IMR-90 (cell line): ENCODE measurements around the gene LRCH3. TPM values are rescaled to one million over a fixed set of nuclear protein-coding genes. Genes with fewer than 3 reads are reported as not detected.

ENCODE experiments used
- ATAC-seq: fragments of 200-7000 bp; cut with Tn5 transposase; 2 replicates; pipeline ENCODE4 v1.9.1; 2020; ENCODE audit warnings: low read depth, mild to moderate bottlenecking, moderate library complexity
- BruUV-seq: library from RNA; stranded (reverse); fragments of 400-500 nt; replicated peaks from 2 replicates; lab custom pipeline; 2021; lab: Mats Ljungman, UMichigan
- CTCF ChIA-PET: fragments of 300-600 bp; formaldehyde crosslinking; extraction: SDS; loops from one replicate; lab custom pipeline; 2021; ENCODE audit warnings: antibody characterized with exemption; lab: Yijun Ruan, JAX
- POLR2A ChIA-PET: fragments of 300-600 bp; sonication (Branson Sonifier 250); formaldehyde crosslinking; loops from one replicate; lab custom pipeline; 2022; ENCODE audit warnings: antibody characterized with exemption; ENCODE audit not compliant: unreplicated experiment; lab: Charles Lee
- DNase-seq: peaks from one replicate; pipeline ENCODE4 v3.0.0; 2013
- H2AFZ ChIP-seq: replicated peaks from 2 replicates; pipeline ENCODE3; 2013; ENCODE audit warnings: low read length, mild to moderate bottlenecking; ENCODE audit not compliant: poor library complexity
- H2AK5ac ChIP-seq: 2 replicates; pipeline ENCODE4 v1.6.1; 2013; ENCODE audit warnings: low read depth, low read length, inconsistent platforms
- H2AK9ac ChIP-seq: replicated peaks from 2 replicates; pipeline ENCODE3; 2013; ENCODE audit warnings: mild to moderate bottlenecking, low read depth, low read length, moderate library complexity; ENCODE audit not compliant: poor library complexity
- H2BK120ac ChIP-seq: 2 replicates; pipeline ENCODE4 v1.6.1; 2013; ENCODE audit warnings: low read depth, low read length, inconsistent platforms
- H2BK15ac ChIP-seq: 3 replicates; pipeline ENCODE4 v1.6.1; 2013; ENCODE audit warnings: low read depth, low read length, inconsistent platforms
- H2BK20ac ChIP-seq: 2 replicates; pipeline ENCODE4 v1.6.1; 2013; ENCODE audit warnings: low read depth, mild to moderate bottlenecking, inconsistent platforms, low read length, moderate library complexity
- H2BK5ac ChIP-seq: 2 replicates; pipeline ENCODE4 v1.6.1; 2013; ENCODE audit warnings: mild to moderate bottlenecking, low read depth, low read length, inconsistent platforms; ENCODE audit not compliant: poor library complexity, severe bottlenecking
- H3K14ac ChIP-seq: replicated peaks from 2 replicates; pipeline ENCODE4 v1.6.1; 2013; ENCODE audit warnings: low read depth, low read length, inconsistent platforms
- H3K18ac ChIP-seq: 2 replicates; pipeline ENCODE4 v1.6.1; 2013; ENCODE audit warnings: low read depth, low read length, control low read depth
- H3K23ac ChIP-seq: 2 replicates; pipeline ENCODE4 v1.6.1; 2013; ENCODE audit warnings: low read depth, low read length, inconsistent platforms
- H3K27ac ChIP-seq: 2 replicates; pipeline ENCODE4 v1.5.1; 2013; ENCODE audit warnings: mild to moderate bottlenecking, control low read depth, low read length; ENCODE audit not compliant: insufficient read depth
- H3K27me3 ChIP-seq: 2 replicates; pipeline ENCODE4 v1.6.1; 2013; ENCODE audit warnings: low read length; ENCODE audit not compliant: control insufficient read depth, insufficient read depth
- H3K36me3 ChIP-seq: 2 replicates; pipeline ENCODE4 v1.6.1; 2013; ENCODE audit warnings: low read length, mixed read lengths; ENCODE audit not compliant: control insufficient read depth, insufficient read depth
- H3K4ac ChIP-seq: 2 replicates; pipeline ENCODE4 v1.6.1; 2013; ENCODE audit warnings: low read depth, low read length, inconsistent platforms
- H3K4me1 ChIP-seq: 2 replicates; pipeline ENCODE4 v1.6.1; 2013; ENCODE audit warnings: low read length, mixed read lengths; ENCODE audit not compliant: control insufficient read depth, insufficient read depth
- H3K4me2 ChIP-seq: 2 replicates; pipeline ENCODE4 v1.6.1; 2013; ENCODE audit warnings: low read depth, mild to moderate bottlenecking, control low read depth, low read length, moderate library complexity
- H3K4me3 ChIP-seq: 2 replicates; pipeline ENCODE4 v1.5.1; 2013; ENCODE audit warnings: low read depth, mild to moderate bottlenecking, control low read depth, low read length, moderate library complexity; ENCODE audit not compliant: insufficient read depth
- H3K56ac ChIP-seq: 2 replicates; pipeline ENCODE4 v1.6.1; 2013; ENCODE audit warnings: low read length, inconsistent platforms; ENCODE audit not compliant: insufficient read depth; ENCODE audit errors: extremely low read depth
- H3K79me1 ChIP-seq, 2 experiments: 2 replicates each; pipeline ENCODE4 v1.6.1; 2013; ENCODE audit warnings: low read length in 2 of 2, inconsistent platforms in 1 of 2, low read depth in 1 of 2
- H3K9ac ChIP-seq: 2 replicates; pipeline ENCODE4 v1.6.1; 2013; ENCODE audit warnings: low read depth, low read length, control low read depth
- H3K9me1 ChIP-seq: 2 replicates; pipeline ENCODE4 v1.6.1; 2013; ENCODE audit warnings: low read length, inconsistent platforms; ENCODE audit not compliant: insufficient read depth
- H3K9me3 ChIP-seq: 2 replicates; pipeline ENCODE4 v1.6.1; 2013; ENCODE audit warnings: low read length; ENCODE audit not compliant: control insufficient read depth, insufficient read depth
- H4K20me1 ChIP-seq: 2 replicates; pipeline ENCODE4 v1.6.1; 2013; ENCODE audit warnings: low read length, inconsistent platforms; ENCODE audit not compliant: insufficient read depth
- H4K5ac ChIP-seq: 2 replicates; pipeline ENCODE4 v1.6.1; 2013; ENCODE audit warnings: mild to moderate bottlenecking, low read depth, low read length, control low read depth
- H4K8ac ChIP-seq, 2 experiments: 2 replicates each; pipeline ENCODE4 v1.6.1; 2013; ENCODE audit warnings: low read depth in 2 of 2, low read length in 2 of 2, control low read depth in 1 of 2, inconsistent platforms in 1 of 2
- H4K91ac ChIP-seq: 2 replicates; pipeline ENCODE4 v1.6.1; 2013; ENCODE audit warnings: low read depth, low read length, inconsistent platforms; ENCODE audit not compliant: insufficient read depth
- BHLHE40 ChIP-seq: fragments of 150-350 bp; IDR thresholded peaks from 2 replicates; pipeline ENCODE4 v1.6.1; 2016; ENCODE audit warnings: mild to moderate bottlenecking, low read depth, low read length
- CEBPB ChIP-seq: IDR thresholded peaks from 2 replicates; pipeline ENCODE4 v1.6.1; 2012; ENCODE audit warnings: low read depth, low read length, improper control_type of control experiment
- CHD1 ChIP-seq: IDR thresholded peaks from 2 replicates; pipeline ENCODE4 v1.6.1; 2012; ENCODE audit warnings: low read depth, low read length, improper control_type of control experiment
- ELK1 ChIP-seq: fragments of 150-350 bp; IDR thresholded peaks from 2 replicates; pipeline ENCODE4 v1.6.1; 2016; ENCODE audit warnings: low read depth, mild to moderate bottlenecking, low read length, moderate library complexity, borderline replicate concordance
- FOS ChIP-seq: fragments of 150-350 bp; IDR thresholded peaks from 2 replicates; pipeline ENCODE4 v1.6.1; 2016; ENCODE audit warnings: low read depth, low read length
- MAFK ChIP-seq: IDR thresholded peaks from 2 replicates; pipeline ENCODE4 v1.6.1; 2012; ENCODE audit warnings: low read depth, low read length, improper control_type of control experiment
- MAZ ChIP-seq: IDR thresholded peaks from 2 replicates; pipeline ENCODE4 v1.6.1; 2012; ENCODE audit warnings: low read depth, mild to moderate bottlenecking, low read length, improper control_type of control experiment, moderate library complexity, borderline replicate concordance
- MXI1 ChIP-seq: IDR thresholded peaks from 2 replicates; pipeline ENCODE4 v1.6.1; 2012; ENCODE audit warnings: low read depth, mild to moderate bottlenecking, low read length, moderate library complexity, borderline replicate concordance
- NFE2L2 ChIP-seq: fragments of 150-350 bp; IDR thresholded peaks from 2 replicates; pipeline ENCODE4 v1.6.1; 2016; ENCODE audit warnings: low read depth, mild to moderate bottlenecking, low read length
- POLR2A ChIP-seq: IDR thresholded peaks from 2 replicates; pipeline ENCODE4 v1.6.1; 2012; ENCODE audit warnings: mild to moderate bottlenecking, low read depth, low read length
- RAD21 ChIP-seq: IDR thresholded peaks from 2 replicates; pipeline ENCODE4 v1.6.1; 2012; ENCODE audit warnings: low read length, improper control_type of control experiment
- RCOR1 ChIP-seq: IDR thresholded peaks from 2 replicates; pipeline ENCODE4 v1.6.1; 2012; ENCODE audit warnings: mild to moderate bottlenecking, low read length, improper control_type of control experiment; ENCODE audit not compliant: insufficient replicate concordance
- RFX5 ChIP-seq: IDR thresholded peaks from 2 replicates; pipeline ENCODE4 v1.8.0; 2012; ENCODE audit warnings: low read depth, mild to moderate bottlenecking, low read length, moderate library complexity
- SMC3 ChIP-seq: fragments of 150-350 bp; IDR thresholded peaks from 2 replicates; pipeline ENCODE4 v1.6.1; 2016; ENCODE audit warnings: low read depth, mild to moderate bottlenecking, antibody characterized with exemption, low read length, moderate library complexity
- WGBS, 2 experiments: methylation state at CpG; one replicate each; pipeline versions ENCODE4 v1.1.5 to v1.1.7; 2013; ENCODE audit warnings: missing lambda C conversion rate in 2 of 2; ENCODE audit not compliant: insufficient read length in 1 of 2; ENCODE audit errors: extremely low coverage in 2 of 2; 5-methylcytosine and 5-hydroxymethylcytosine counted together
- dilution Hi-C: fragments of 300-500 bp; cut with HindIII; formaldehyde crosslinking; loops from one replicate; pipeline ENCODE4 v1.14.3; 2018; ENCODE audit warnings: low sequenced_read_pairs; ENCODE audit not compliant: unreplicated experiment
- in situ Hi-C: fragments of 300-500 bp; cut with MboI; formaldehyde crosslinking; loops from 3 replicates; pipeline ENCODE4 v1.14.3; 2019; ENCODE audit warnings: low sequenced_read_pairs, inconsistent platforms, mixed read lengths
- intact Hi-C: fragments of 100-400 bp; cut with micrococcal nuclease; formaldehyde crosslinking; loops from 2 replicates; pipeline ENCODE4 v1.10.0; 2022
- polyA plus RNA-seq, 3 experiments: library from polyadenylated mRNA; depleted of rRNA; stranded (reverse); fragments of >200 nt; gene quantifications; 2 replicates each; pipeline ENCODE4 v1.2.3, GENCODE V29; 2012; ENCODE audit warnings: low replicate concordance in 1 of 3
- total RNA-seq: library from RNA; depleted of rRNA; stranded (reverse); fragments of >200 nt; gene quantifications from 2 replicates; pipeline ENCODE4 v1.2.3, GENCODE V29; 2012
- TF ChIP-seq, protein P1 (sequence below): conservative IDR thresholded peaks from 2 replicates; pipeline ENCODE4 v1.5.1; 2012; ENCODE audit warnings: mild to moderate bottlenecking, low read depth, low read length, improper control_type of control experiment
- TF ChIP-seq, protein P2 (sequence below): fragments of 150-350 bp; IDR thresholded peaks from 2 replicates; pipeline ENCODE4 v1.6.1; 2017; ENCODE audit warnings: mild to moderate bottlenecking, antibody characterized with exemption, low read length, low read depth

Gene LRCH3
- total and polyA plus RNA-seq, 2 of the 4 experiments (the other 2 are of a cell fraction) = 28.5 to 40.5 TPM

DNA sequence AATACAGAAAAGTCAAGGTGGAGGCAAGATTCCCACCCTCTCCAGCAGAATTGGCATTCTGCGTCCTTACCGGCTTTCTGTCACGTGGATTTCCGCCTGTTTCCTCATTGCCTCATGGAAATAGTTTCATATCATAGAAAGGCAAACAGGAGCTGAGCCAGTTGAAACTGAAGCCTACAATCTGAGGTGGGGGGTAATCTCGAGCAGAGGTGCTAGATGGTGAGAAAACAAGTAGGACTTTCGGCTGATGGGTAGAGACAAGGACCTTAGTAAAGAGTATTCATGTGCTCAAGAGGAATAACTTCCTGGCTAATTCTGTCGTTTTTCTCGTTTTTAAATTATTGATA, 39.9 kb downstream of the LRCH3 start:
- no peak overlapping the region for H2AFZ ChIP-seq
- no peak overlapping the region for H3K4me2 ChIP-seq
- H4K91ac ChIP-seq = no peak overlapping the region
- WGBS, 2 experiments = 83% methylated on average over 1 of the region's 8 CpGs; no CpG with 5 or more reads in 1 of the 2 experiments
- no peak for ATAC-seq
- no peak overlapping the region for H3K14ac ChIP-seq
- no peak overlapping the region for H3K4me3 ChIP-seq
- no peaks in the 10 kb centered on the region; the same call in 1 of the 2 replicates for H3K9me1 ChIP-seq
- no peak overlapping the region for H2BK15ac ChIP-seq
- DNase-seq = no peak
- H2AK9ac ChIP-seq = no peak overlapping the region
- intact Hi-C loops (no loop called here), in situ Hi-C loops (no loop called here), dilution Hi-C loops (no loop called here)
- no peaks in the 10 kb centered on the region for H4K20me1 ChIP-seq
- H3K9ac ChIP-seq = no peak overlapping the region
- peaks cover 32% of the 10 kb centered on the region for H3K36me3 ChIP-seq
- H3K23ac ChIP-seq = no peak overlapping the region
- no peak overlapping the region for H3K18ac ChIP-seq
- peaks cover 15 to 27% of the 10 kb centered on the region in 2 experiments for H3K79me1 ChIP-seq
- ChIA-PET POLR2A (no interaction called here), CTCF (no interaction called here)
- H4K5ac ChIP-seq = no peak overlapping the region
- no peaks in the 10 kb centered on the region for H3K9me3 ChIP-seq
- H2BK5ac ChIP-seq = no peak overlapping the region
- H3K27me3 ChIP-seq = no peaks in the 10 kb centered on the region
- no peak overlapping the region for H3K56ac ChIP-seq
- no peaks in the 10 kb centered on the region for H3K4me1 ChIP-seq
- no peak overlapping the region for H3K27ac ChIP-seq
- no peak overlapping the region for H2BK120ac ChIP-seq
- H2BK20ac ChIP-seq = no peak overlapping the region
- no peak overlapping the region for H2AK5ac ChIP-seq
- no TSS peak for BruUV-seq
- no peak overlapping the region for H3K4ac ChIP-seq
- no peak for TF ChIP-seq RCOR1
- no peak for TF ChIP-seq SMC3
- no peak for TF ChIP-seq CHD1
- no peak for TF ChIP-seq MAZ
- TF ChIP-seq ELK1 = no peak
- no peak for TF ChIP-seq NFE2L2
- no peak for TF ChIP-seq MXI1
- TF ChIP-seq RFX5 = no peak
- no peak for TF ChIP-seq CEBPB
- TF ChIP-seq RAD21 = no peak
- TF ChIP-seq, protein P1, sequence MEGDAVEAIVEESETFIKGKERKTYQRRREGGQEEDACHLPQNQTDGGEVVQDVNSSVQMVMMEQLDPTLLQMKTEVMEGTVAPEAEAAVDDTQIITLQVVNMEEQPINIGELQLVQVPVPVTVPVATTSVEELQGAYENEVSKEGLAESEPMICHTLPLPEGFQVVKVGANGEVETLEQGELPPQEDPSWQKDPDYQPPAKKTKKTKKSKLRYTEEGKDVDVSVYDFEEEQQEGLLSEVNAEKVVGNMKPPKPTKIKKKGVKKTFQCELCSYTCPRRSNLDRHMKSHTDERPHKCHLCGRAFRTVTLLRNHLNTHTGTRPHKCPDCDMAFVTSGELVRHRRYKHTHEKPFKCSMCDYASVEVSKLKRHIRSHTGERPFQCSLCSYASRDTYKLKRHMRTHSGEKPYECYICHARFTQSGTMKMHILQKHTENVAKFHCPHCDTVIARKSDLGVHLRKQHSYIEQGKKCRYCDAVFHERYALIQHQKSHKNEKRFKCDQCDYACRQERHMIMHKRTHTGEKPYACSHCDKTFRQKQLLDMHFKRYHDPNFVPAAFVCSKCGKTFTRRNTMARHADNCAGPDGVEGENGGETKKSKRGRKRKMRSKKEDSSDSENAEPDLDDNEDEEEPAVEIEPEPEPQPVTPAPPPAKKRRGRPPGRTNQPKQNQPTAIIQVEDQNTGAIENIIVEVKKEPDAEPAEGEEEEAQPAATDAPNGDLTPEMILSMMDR = no peak
- TF ChIP-seq MAFK = no peak
- no peak for TF ChIP-seq BHLHE40
- no peak for TF ChIP-seq POLR2A
- TF ChIP-seq, protein P2, sequence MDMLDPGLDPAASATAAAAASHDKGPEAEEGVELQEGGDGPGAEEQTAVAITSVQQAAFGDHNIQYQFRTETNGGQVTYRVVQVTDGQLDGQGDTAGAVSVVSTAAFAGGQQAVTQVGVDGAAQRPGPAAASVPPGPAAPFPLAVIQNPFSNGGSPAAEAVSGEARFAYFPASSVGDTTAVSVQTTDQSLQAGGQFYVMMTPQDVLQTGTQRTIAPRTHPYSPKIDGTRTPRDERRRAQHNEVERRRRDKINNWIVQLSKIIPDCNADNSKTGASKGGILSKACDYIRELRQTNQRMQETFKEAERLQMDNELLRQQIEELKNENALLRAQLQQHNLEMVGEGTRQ = no peak
- no peak for TF ChIP-seq FOS
- no peak overlapping the region for H4K8ac ChIP-seq
